EH (cell line): ENCODE results near the gene RNASE7.

Source experiments
- DNase-seq: peaks from one replicate; pipeline ENCODE4 v3.0.0-alpha.2; 2015; ENCODE audit warnings: low read depth

Gene RNASE7

DNA sequence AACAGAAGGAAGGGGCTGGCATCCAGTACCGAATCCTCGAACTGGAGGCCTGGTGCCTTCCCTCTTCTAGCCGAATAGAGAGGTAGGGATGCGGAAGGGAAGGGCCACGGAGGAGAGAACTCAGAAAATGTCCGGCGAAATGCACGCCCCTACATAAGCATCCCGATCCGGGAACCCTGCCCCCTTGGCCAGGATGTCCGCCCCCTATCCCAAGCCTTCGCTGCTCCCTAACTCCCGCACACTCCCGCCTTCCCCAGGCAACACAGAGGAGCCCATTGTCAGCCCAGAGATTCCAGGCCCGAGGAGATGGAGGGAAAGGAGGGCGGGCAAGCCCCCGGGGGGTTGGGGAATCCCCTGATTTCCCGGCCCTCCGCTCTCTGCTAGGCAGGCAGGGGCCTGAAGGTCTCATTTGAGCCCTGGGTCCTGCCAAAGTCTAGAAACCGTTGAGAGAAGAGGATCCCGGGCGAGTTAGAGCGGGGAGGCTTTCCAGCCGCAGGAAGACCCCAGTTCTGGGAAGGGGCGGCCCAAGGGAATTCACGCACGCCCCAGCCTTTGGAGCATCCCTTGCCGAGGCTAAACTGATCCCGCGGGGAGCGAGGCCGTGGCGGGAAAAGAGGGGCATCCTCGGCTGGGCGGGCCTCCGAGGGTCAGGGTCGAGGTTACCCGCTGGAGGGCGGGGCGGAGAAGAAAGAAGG lies 27.4 kb downstream of the RNASE7 start:
- peak; percentile 48 for DNase-seq

DNA sequence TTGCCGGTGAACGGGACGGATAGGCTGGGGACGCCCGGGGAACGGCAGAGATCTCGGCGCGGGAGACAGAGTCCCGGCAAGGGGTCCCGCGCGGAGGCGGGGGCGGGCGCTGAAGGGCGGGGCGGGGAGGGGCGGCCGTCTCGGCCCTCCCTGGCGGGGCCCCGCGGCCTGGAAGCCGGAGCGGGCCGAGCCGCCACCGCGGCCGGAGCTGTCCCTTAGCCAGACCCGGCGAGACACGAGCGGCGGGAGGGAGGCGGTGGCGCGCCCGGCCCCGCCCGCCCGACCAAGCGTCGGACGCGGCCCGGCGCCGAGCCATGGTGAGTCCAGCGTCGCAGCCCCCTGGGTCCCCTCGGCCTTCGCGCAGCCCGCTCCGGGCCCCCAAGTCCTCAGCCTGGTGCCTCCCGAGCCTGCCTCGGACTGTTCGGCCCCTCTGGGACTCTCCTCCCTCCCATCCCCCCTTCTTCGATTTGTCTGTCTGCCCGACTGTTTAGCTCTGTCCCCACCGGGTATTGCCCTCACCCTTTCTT lies 28.0 kb downstream of the RNASE7 start, which contains the start of gene ARHGEF40:
ARHGEF40 (plus strand) TSS at position 222 of the 527 bp plus-strand sequence; CDS start at position 315, 93 bp downstream.
- DNase-seq: peak; percentile 69

DNA sequence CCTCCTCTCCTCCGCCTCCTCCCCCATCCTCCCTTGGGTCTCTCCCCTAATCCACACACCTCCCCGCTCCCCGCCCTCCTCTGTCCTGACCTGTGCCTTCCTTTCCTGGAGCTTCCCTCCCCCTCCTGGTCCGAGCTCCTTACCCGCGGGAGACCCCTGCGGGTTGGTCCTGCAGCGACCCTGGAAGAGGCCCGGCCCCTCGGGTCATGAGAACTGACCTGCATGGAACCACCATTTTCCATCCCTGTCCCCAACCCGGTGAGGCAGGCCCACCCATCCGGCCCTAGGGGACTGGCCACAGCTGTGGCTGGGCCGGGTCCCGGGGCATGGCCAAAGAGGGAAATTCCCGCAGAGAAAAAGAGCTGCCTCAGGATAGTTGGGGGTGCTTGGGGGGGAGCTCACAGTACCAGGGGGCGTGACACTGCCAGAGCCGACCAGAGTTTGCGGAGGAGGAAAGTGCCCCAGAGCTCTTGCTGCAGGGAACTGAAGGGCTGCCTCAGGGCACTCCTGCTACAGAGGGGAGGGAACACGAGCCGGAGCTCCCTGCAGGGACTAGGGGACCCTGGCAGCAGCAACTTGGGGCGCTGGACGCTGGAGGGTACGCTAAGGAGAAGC lies 28.6 kb downstream of the RNASE7 start:
- DNase-seq: peak; percentile 59

DNA sequence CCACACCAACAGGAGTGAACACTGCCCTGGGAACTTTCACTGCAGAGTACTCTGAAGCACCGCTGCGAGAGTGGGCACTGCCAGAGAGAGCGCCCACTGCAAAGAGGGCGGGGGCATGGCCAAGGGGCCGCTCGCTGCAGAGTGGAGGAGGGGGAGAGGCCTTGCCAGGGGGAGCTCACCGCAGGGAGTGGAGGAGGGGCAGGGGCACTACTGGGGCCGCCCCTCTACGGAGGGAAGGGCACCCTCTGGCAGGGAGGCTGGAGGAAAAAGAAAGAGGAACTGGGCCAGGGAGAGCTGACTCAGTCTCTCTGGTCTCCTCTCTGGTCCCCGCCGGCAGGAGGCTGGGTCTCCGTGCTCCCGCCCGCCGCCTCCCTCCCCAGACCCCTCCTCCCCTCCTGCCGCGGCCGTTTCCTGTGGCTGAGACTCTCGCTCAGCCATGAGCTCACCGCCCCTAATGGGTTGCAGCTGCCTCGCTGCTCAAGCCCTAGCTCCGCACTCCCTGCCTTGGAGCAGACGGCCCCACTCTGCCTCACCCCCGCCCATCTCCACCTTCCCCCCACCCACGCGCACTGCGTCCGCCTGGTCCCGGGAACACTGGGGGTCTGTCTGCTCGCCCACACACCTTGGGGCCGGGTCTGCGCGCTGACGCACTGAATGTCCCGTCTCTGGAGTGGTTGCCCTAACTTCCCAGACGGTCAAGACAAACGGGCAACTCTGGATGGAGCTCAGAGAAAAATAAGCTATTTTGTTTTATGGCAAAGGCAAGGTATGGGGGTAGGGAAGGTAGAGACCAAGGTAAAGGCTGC lies 29.3 kb downstream of the RNASE7 start:
- DNase-seq: peak; percentile 95

DNA sequence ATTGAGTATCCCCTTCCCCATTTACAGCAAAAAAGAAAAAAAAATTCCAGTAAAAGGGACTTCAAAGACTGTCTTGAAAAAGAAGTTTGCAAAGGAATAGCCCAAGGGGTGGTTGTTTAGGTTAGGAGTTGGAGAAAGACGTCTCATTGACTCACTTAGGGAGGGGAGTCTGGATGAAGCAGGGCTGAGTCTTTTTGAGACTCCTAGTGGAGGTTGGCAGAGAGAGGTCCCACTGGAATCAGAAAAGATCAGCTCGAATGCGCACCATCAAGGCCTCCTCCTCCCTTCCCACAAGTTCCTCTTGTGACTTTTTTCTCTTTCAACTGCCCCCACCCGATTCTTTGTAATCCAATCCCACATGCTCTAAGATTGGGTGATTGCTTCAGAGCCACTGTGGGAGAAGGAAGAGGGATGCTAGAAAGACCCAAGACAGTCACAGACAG lies 29.9 kb downstream of the RNASE7 start:
- DNase-seq: peak; percentile 76

DNA sequence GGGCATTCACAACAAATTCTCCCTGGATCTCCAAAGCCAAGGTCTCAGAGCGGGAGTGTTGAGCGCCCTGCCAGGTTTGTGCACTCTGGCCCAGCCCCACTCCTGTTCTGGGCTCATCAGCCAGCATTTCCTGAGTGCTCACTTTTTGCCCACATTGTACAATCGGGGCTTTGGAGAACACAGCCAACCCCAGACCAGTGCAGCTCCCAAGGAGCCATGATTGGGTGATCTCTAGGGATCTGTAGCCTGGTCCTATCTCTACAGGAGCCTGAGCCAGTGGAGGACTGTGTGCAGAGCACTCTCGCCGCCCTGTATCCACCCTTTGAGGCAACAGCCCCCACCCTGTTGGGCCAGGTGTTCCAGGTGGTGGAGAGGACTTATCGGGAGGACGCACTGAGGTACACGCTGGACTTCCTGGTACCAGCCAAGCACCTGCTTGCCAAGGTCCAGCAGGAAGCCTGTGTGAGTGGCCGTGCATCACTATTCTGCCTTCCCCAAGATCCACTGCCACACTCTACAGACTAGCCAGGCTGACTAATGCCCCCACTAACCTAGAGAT lies 30.7 kb downstream of the RNASE7 start:
- no peak for DNase-seq

DNA sequence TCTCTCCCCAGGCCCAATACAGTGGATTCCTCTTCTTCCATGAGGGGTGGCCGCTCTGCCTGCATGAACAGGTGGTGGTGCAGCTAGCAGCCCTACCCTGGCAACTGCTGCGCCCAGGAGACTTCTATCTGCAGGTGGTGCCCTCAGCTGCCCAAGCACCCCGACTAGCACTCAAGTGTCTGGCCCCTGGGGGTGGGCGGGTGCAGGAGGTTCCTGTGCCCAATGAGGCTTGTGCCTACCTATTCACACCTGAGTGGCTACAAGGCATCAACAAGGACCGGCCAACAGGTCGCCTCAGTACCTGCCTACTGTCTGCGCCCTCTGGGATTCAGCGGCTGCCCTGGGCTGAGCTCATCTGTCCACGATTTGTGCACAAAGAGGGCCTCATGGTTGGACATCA lies 31.8 kb downstream of the RNASE7 start:
- DNase-seq: no peak

DNA sequence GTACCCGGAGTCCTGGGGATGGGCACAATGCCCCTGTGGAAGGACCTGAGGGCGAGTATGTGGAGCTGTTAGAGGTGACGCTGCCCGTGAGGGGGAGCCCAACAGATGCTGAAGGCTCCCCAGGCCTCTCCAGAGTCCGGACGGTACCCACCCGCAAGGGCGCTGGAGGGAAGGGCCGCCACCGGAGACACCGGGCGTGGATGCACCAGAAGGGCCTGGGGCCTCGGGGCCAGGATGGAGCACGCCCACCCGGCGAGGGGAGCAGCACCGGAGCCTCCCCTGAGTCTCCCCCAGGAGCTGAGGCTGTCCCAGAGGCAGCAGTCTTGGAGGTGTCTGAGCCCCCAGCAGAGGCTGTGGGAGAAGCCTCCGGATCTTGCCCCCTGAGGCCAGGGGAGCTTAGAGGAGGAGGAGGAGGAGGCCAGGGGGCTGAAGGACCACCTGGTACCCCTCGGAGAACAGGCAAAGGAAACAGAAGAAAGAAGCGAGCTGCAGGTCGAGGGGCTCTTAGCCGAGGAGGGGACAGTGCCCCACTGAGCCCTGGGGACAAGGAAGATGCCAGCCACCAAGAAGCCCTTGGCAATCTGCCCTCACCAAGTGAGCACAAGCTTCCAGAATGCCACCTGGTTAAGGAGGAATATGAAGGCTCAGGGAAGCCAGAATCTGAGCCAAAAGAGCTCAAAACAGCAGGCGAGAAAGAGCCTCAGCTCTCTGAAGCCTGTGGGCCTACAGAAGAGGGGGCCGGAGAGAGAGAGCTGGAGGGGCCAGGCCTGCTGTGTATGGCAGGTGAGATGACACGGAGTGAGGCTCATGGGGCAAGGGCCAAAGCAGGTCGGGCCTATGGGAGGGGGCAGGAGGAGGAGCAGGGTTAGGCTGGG lies 32.5 kb downstream of the RNASE7 start:
- DNase-seq: no peak

DNA sequence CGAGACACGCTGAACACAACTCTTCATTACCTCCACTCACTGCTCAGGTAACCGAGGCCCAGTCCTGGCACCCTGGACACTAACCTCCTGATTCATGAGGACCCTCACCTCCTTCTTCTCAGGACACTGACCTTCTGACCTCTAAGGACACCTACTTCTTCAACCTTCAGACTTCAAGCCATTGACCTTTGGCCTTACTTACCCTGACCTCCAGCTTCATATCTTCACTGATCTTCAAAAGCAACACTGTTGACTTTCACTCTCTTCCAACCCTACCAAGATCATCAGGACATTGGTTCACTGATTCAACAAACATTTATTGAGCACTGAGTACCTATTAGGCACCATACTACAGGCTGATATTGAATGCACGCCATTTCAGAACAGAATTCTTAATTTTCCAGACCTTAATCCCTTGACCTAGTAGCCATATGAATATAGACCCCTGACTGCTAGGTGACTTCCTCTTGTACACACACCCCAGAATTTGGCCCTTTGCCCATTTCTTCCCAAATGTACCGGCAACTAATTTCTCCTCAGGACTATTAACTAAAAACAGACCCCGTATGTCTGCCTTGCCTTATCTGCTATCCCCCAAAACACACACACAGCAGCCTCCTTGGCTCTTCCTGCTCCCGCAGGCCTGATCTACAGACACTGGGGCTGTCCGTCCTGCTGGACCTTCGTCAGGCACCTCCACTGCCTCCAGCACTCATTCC lies 33.7 kb downstream of the RNASE7 start:
- DNase-seq: no peak

DNA sequence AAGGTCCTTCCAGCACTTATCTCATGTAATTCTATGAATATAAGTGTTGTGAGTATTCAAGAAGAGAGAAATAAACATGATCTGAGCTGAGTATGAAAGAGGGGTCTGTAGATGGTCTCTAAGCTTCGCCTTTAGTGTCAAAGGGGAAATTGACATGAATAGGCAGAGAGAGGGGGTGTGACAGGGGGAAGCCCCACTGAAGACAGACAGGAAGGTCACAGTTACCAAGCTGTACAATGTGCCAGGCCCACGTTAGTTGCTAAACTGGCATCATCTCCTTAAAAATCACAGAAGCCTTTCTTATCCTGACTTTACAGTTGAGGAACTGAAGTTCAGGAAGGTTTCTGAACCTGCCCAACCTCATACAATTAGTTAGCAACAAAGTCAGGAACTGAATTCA lies 35.5 kb downstream of the RNASE7 start:
- no peak for DNase-seq

DNA sequence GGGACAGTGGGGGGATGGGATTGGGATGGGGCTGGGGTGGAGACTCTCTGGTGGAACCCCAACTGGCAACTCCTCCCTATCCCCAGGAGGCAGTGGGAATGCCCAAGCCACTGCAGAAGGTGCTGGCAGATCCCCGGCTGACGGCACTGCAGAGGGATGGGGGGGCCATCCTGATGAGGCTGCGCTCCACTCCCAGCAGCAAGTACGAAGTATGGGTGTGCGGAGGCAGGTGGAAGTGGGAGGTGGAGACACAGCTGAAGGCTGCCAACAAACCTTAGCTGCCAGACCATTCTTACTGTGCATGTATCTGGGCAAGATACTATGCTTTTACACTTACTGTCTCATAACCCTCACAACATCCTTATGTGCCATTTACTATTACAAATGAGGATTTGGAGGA lies 36.1 kb downstream of the RNASE7 start:
- no peak for DNase-seq

DNA sequence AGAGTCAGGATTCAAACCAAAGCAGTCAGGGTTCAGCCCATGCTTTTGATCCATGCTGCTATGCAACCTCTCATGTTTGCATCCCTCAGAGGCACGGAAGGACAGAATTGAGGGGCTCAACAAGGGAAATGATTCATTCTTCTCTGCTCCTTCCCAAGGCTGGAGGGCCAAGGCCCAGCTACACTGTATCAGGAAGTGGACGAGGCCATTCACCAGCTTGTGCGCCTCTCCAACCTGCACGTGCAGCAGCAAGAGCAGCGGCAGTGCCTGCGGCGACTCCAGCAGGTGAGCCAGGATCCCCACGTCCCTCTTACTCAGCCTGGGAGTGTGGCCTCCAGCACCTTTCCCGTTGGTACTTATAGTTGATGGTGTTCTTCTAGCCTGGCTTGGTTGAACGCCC lies 36.6 kb downstream of the RNASE7 start:
- DNase-seq: no peak

DNA sequence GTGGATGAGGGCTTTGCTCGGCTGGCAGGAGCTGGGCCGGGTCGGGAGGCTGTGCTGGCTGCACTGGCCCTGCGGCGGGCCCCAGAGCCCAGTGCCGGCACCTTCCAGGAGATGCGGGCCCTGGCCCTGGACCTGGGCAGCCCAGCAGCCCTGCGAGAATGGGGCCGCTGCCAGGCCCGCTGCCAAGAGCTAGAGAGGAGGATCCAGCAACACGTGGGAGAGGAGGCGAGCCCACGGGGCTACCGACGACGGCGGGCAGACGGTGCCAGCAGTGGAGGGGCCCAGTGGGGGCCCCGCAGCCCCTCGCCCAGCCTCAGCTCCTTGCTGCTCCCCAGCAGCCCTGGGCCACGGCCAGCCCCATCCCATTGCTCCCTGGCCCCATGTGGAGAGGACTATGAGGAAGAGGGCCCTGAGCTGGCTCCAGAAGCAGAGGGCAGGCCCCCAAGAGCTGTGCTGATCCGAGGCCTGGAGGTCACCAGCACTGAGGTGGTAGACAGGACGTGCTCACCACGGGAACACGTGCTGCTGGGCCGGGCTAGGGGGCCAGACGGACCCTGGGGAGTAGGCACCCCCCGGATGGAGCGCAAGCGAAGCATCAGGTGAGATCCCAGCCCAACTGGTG lies 39.5 kb downstream of the RNASE7 start:
- no peak for DNase-seq

DNA sequence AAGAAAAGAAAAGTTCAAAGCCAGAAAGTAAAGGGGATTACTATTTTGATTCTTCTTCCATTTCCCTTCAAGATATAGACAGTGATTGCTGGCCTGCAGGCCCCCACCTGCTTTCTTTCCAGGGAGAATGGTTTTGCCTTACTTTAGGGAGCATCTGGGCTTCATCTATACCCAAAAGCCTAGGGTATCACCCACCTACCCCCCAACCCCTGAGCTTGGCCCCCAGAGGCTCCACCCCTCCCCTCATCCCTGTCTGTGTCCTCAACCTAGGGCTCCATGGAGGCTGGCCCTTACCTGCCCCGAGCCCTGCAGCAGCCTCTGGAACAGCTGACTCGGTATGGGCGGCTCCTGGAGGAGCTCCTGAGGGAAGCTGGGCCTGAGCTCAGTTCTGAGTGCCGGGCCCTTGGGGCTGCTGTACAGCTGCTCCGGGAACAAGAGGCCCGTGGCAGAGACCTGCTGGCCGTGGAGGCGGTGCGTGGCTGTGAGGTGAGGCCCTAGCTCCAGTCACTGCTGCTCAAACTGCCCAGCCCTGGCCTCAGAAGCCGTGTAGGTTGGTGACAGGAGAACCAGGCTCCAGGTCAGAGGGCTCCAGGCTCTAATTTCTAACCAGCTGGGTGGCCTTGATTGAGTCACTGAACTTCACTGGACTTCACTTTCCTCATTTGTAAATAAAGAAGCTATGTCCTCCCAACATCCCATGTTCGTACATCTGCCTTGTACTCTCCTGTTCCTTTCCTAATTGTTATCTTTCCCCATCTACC lies 41.6 kb downstream of the RNASE7 start:
- no peak for DNase-seq

DNA sequence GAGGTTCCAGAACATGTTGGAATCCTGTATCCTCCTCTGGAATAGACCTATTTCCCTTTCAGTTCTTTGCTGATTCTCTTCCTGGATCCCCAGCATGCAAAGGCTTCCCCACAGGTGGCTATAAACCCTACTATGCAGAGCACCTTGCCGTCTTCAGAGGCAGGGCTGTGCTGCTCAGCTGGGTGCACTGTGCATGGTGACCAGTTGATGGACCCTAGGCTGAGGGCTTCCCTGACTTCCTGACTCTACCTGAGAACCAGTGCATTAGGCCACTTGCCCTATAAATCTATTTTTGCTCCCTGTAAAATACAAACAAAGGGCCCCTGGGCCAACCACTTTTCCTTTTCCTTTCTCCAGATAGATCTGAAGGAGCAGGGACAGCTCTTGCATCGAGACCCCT lies 42.2 kb downstream of the RNASE7 start:
- no peak for DNase-seq

DNA sequence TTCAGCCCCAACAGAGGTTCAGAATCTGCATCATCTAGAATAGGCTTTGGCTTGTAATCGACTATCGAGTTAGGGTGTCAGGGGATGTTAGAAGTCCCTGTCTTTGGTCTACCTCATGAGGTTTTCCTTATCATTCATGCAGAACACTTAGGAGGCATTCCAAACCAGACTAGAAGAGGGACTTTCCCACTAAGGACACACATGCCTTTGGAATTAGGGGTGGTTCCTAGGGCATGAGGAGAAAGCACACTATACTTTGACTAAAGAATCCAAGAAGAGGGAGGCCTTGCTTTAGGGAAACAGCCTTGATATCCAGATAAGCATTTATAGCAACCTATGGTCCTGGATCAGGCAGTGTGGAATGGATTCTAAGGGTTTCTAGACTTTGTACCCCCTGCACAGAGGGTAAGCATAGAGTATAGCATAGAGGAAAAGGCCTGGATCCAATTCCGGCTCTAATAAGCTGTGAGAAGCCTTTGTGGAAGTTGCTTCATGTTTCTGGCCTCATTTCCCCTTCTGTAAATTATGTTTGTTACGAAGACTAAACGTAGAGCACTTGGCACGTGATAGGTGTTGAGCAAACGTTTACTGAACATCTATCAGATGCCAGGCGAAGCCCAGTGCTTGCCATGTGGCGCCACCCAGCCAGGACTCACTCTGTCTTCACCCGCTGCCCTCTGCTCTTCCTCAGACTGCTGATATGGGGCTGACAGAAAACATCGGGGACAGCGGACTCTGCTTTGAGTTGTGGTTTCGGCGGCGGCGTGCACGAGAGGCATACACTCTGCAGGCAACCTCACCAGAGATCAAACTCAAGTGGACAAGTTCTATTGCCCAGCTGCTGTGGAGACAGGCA lies 43.1 kb downstream of the RNASE7 start:
- DNase-seq: peak; percentile 80

DNA sequence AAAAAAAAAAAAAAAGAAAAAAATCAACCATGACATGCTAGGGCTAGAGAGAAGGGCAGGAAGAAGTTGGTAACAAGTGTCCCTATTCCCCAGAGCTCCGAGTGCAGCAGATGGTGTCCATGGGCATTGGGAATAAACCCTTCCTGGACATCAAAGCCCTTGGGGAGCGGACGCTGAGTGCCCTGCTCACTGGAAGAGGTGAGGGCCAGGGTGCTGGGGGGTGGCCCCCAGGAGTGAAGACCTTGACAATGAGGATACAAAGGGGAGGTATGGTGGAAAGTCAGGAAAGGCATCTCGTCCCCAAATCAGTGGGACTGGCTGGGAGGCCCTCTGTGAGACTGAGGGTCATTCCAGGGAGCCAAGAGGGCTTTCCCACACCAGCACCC lies 44.7 kb downstream of the RNASE7 start:
- DNase-seq: no peak

DNA sequence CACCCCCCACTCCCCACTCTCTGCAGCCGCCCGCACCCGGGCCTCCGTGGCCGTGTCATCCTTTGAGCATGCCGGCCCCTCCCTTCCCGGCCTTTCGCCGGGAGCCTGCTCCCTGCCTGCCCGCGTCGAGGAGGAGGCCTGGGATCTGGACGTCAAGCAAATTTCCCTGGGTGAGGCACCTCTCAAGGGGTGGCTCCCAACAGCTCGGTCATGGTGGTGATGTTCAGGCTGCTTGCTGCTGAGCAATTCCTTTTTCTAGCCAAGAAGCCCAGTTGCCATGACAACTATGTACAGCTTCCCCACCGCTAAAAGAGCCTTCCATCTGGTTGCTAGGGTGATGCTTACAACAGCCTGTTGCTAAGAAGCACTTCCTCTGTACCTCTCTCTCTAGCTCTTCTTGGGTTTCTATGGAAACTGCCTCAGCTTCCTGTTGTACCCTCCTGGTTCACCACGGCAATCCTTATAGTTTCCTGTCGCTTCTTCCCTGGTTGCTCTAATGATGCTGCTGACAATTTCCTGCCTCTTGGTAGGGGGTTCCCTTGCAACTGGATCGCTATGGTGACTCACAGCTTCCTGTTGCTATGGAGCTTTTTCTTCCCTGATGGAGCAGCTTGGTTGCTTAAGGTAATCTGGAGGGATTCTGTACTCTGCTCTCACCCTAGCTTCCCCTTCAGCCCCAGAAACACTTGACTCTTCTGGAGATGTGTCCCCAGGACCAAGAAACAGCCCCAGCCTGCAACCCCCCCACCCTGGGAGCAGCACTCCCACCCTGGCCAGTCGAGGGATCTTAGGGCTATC lies 45.3 kb downstream of the RNASE7 start:
- peak; percentile 97 for DNase-seq
